OCI-LY7 (cell line): ENCODE results near the gene SPPL3. TPM values are rescaled to one million over a fixed set of nuclear protein-coding genes. Genes with fewer than 3 reads are reported as not detected.

Source experiments
- BruUV-seq: library from RNA; stranded (reverse); fragments of 400-500 nt; replicated peaks from 2 replicates; lab custom pipeline; 2021; lab: Mats Ljungman, UMichigan
- CTCF ChIA-PET: fragments of 300-600 bp; sonication (Branson Sonifier 250); formaldehyde crosslinking; loops from one replicate; lab custom pipeline; 2022; ENCODE audit warnings: antibody characterized with exemption; ENCODE audit not compliant: unreplicated experiment; lab: Charles Lee
- POLR2A ChIA-PET: fragments of 300-600 bp; sonication (Branson Sonifier 250); formaldehyde crosslinking; loops from one replicate; lab custom pipeline; 2022; ENCODE audit warnings: antibody characterized with exemption; lab: Charles Lee
- DNase-seq: peaks from one replicate; pipeline ENCODE4 v3.0.0-alpha.2; 2015; ENCODE audit warnings: low spot score
- H2AFZ ChIP-seq: fragments of 200-600 bp; sonication (generic), shearing (Covaris generic); 2 replicates; pipeline ENCODE4 v1.6.1; 2014; ENCODE audit warnings: mild to moderate bottlenecking, antibody characterized with exemption, low read length, moderate library complexity
- H3K27ac ChIP-seq: fragments of 200-600 bp; sonication (generic); 2 replicates; pipeline ENCODE4 v1.5.1; 2014; ENCODE audit warnings: mixed run types, low read depth, mild to moderate bottlenecking, moderate library complexity, low read length, inconsistent platforms; ENCODE audit not compliant: poor library complexity, severe bottlenecking
- H3K36me3 ChIP-seq: fragments of 200-600 bp; sonication (generic); 2 replicates; pipeline ENCODE4 v1.6.1; 2014; ENCODE audit warnings: mild to moderate bottlenecking, antibody characterized with exemption, low read length, moderate library complexity, mixed read lengths; ENCODE audit not compliant: insufficient read depth
- H3K4me1 ChIP-seq: fragments of 200-600 bp; sonication (generic); 2 replicates; pipeline ENCODE4 v1.5.1; 2014; ENCODE audit warnings: mild to moderate bottlenecking, low read length; ENCODE audit not compliant: insufficient read depth, poor library complexity, severe bottlenecking
- H3K4me2 ChIP-seq: fragments of 200-600 bp; sonication (generic); 2 replicates; pipeline ENCODE4 v1.6.1; 2014; ENCODE audit warnings: mild to moderate bottlenecking, low read length
- H3K4me3 ChIP-seq: fragments of 200-600 bp; sonication (generic); 2 replicates; pipeline ENCODE4 v1.5.1; 2014; ENCODE audit warnings: mild to moderate bottlenecking, low read depth, low read length; ENCODE audit not compliant: poor library complexity, severe bottlenecking
- H3K79me2 ChIP-seq: fragments of 200-600 bp; sonication (generic); 2 replicates; pipeline ENCODE4 v1.6.1; 2016; ENCODE audit warnings: low read depth, mild to moderate bottlenecking, low read length, moderate library complexity, mixed read lengths; ENCODE audit not compliant: insufficient read depth
- H3K9me2 ChIP-seq: fragments of 200-600 bp; sonication (generic); 2 replicates; pipeline ENCODE4 v1.6.1; 2016; ENCODE audit warnings: mild to moderate bottlenecking, low read length, mixed read lengths; ENCODE audit not compliant: insufficient read depth
- H3K9me3 ChIP-seq: fragments of 200-600 bp; sonication (generic); 2 replicates; pipeline ENCODE4 v1.6.1; 2014; ENCODE audit warnings: mild to moderate bottlenecking, mixed run types, low read length, mixed read lengths
- H4K20me1 ChIP-seq: fragments of 200-600 bp; sonication (generic); 2 replicates; pipeline ENCODE4 v1.6.1; 2014; ENCODE audit warnings: mild to moderate bottlenecking, antibody characterized with exemption, low read length, moderate library complexity, mixed read lengths; ENCODE audit not compliant: insufficient read depth
- EZH2phosphoT487 ChIP-seq: fragments of 200-600 bp; sonication (generic); IDR thresholded peaks from 2 replicates; pipeline ENCODE4 v1.6.1; 2018; ENCODE audit warnings: low read depth, borderline replicate concordance, mild to moderate bottlenecking, mixed run types, antibody characterized with exemption, low read length, moderate library complexity, mixed read lengths
- intact Hi-C: fragments of 100-400 bp; cut with micrococcal nuclease; formaldehyde crosslinking; loops from one replicate; pipeline ENCODE4 v1.10.0; 2022; ENCODE audit not compliant: unreplicated experiment
- total RNA-seq, 2 experiments: library from RNA; depleted of rRNA in 1 of 2; stranded (reverse); fragments of >200 nt in 1 of 2; shearing (Covaris generic) in 1 of 2; gene quantifications; 2 replicates each; pipeline ENCODE4 v1.2.3, GENCODE V29; 2014 to 2022
- TF ChIP-seq, protein P1 (sequence below): fragments of 200-600 bp; sonication (generic); conservative IDR thresholded peaks from 2 replicates; pipeline ENCODE4 v1.5.1; 2014; ENCODE audit warnings: mild to moderate bottlenecking, antibody characterized with exemption, low read length, moderate library complexity, mixed read lengths

The SPPL3 gene
- total RNA-seq, 2 experiments from 2014 or later = 8.6 to 36.6 TPM

GRCh38 chr12:120754792-120755191 lies 149.4 kb downstream of the SPPL3 start:
- intact Hi-C loops = loop anchor here (5.0 kb wide), 1 partner anchor 218 kb away; no protein-coding TSS in a partner anchor
- Histone ChIP-seq H3K9me2 (no peaks in the 10 kb centered on the region), H3K27ac (no peak overlapping the region), H2AFZ (no peak overlapping the region), H3K4me1 (peaks cover 12% of the 10 kb centered on the region), H4K20me1 (no peaks in the 10 kb centered on the region), H3K9me3 (no peaks in the 10 kb centered on the region; the same call in 1 of the 2 replicates), H3K79me2 (no peaks in the 10 kb centered on the region), H3K36me3 (no peaks in the 10 kb centered on the region), H3K4me2 (no peak overlapping the region), H3K4me3 (no peak overlapping the region)
- no TSS peak for BruUV-seq
- no peak for TF ChIP-seq EZH2phosphoT487
- TF ChIP-seq, protein P1, sequence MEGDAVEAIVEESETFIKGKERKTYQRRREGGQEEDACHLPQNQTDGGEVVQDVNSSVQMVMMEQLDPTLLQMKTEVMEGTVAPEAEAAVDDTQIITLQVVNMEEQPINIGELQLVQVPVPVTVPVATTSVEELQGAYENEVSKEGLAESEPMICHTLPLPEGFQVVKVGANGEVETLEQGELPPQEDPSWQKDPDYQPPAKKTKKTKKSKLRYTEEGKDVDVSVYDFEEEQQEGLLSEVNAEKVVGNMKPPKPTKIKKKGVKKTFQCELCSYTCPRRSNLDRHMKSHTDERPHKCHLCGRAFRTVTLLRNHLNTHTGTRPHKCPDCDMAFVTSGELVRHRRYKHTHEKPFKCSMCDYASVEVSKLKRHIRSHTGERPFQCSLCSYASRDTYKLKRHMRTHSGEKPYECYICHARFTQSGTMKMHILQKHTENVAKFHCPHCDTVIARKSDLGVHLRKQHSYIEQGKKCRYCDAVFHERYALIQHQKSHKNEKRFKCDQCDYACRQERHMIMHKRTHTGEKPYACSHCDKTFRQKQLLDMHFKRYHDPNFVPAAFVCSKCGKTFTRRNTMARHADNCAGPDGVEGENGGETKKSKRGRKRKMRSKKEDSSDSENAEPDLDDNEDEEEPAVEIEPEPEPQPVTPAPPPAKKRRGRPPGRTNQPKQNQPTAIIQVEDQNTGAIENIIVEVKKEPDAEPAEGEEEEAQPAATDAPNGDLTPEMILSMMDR = no peak
- ChIA-PET CTCF (no interaction called here), POLR2A (interaction anchor here (0.6 kb wide), 1 partner anchor 277 kb away, joined by 3 read pairs; no protein-coding TSS in a partner anchor)
- DNase-seq = no peak

DNA sequence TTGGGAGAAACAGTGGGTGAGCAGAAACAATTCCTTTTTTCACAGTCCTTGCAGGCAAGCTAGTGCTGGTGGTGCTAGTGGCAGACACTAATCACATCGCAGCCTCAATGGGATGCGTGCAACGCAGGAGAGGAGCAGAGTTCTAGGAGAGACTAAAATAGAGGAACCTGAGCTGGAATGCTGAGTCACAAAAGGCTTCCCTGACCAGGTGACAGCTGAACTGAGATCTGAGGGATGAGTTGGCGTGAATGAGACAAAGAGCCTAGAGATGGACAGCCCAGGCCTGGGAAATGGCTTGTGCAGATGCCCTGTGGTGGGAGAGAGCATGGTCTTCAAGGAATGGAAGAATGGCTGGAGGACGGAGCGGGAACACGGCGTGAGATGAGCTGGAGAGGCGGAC lies 152.8 kb downstream of the SPPL3 start:
- H3K27ac ChIP-seq = no peak overlapping the region
- H2AFZ ChIP-seq = no peak overlapping the region
- no peaks in the 10 kb centered on the region for H4K20me1 ChIP-seq
- no peak overlapping the region for H3K4me3 ChIP-seq
- intact Hi-C loops = loop anchor here (5.0 kb wide), 1 partner anchor 221 kb away; no protein-coding TSS in a partner anchor
- CTCF ChIA-PET = interaction anchor here (0.6 kb wide), 1 partner anchor 265 kb away, joined by 3 read pairs; no protein-coding TSS in a partner anchor
- no peak for TF ChIP-seq EZH2phosphoT487
- TF ChIP-seq, protein P1 = no peak
- no TSS peak for BruUV-seq
- H3K9me2 ChIP-seq = no peaks in the 10 kb centered on the region
- H3K9me3 ChIP-seq = no peaks in the 10 kb centered on the region; the same call in 1 of the 2 replicates
- H3K79me2 ChIP-seq = no peaks in the 10 kb centered on the region
- DNase-seq = no peak
- no peak overlapping the region for H3K4me2 ChIP-seq
- no peaks in the 10 kb centered on the region for H3K36me3 ChIP-seq
- no peaks in the 10 kb centered on the region for H3K4me1 ChIP-seq
- POLR2A ChIA-PET = interaction anchor here (0.8 kb wide), 1 partner anchor 14 kb away, joined by 3 read pairs; no protein-coding TSS in a partner anchor

DNA sequence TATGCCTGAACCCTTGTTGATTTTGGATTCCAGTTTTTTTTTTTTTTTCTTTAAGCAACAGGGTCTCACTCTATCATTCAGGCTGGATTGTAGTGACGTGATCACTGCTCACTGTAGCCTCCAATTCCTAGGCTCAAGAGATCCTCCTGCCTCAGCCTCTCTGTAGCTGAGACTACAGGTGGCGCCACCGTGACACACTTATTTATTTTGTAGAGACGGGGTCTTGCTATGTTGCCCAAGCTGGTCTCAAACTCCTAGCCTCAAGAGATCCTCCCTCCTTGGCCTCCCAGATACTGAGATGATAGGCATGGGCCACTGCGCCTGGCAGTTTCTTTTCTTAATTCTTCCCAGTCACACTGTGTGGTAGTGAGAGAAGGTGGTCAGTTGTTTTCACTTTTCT lies 153.4 kb downstream of the SPPL3 start:
- no peak for DNase-seq
- POLR2A ChIA-PET = no interaction called here

More for the DNA sequence above, 153.4 kb downstream of the SPPL3 start:
- Histone ChIP-seq H3K4me3 (no peak overlapping the region), H3K4me2 (no peak overlapping the region), H4K20me1 (no peaks in the 10 kb centered on the region), H3K9me3 (no peaks in the 10 kb centered on the region; the same call in 1 of the 2 replicates), H3K36me3 (no peaks in the 10 kb centered on the region), H3K27ac (no peak overlapping the region), H3K4me1 (no peaks in the 10 kb centered on the region), H3K79me2 (no peaks in the 10 kb centered on the region), H3K9me2 (no peaks in the 10 kb centered on the region), H2AFZ (no peak overlapping the region)
- no TSS peak for BruUV-seq
- TF ChIP-seq, protein P1 = peak; percentile 66
- no peak for TF ChIP-seq EZH2phosphoT487
- intact Hi-C loops = loop anchor here (5.0 kb wide), 1 partner anchor 221 kb away; no protein-coding TSS in a partner anchor
- CTCF ChIA-PET = interaction anchor here (0.6 kb wide), 1 partner anchor 265 kb away, joined by 3 read pairs; no protein-coding TSS in a partner anchor
